ENCODE measurements around the gene THAP8.

The THAP8 gene

DNA sequence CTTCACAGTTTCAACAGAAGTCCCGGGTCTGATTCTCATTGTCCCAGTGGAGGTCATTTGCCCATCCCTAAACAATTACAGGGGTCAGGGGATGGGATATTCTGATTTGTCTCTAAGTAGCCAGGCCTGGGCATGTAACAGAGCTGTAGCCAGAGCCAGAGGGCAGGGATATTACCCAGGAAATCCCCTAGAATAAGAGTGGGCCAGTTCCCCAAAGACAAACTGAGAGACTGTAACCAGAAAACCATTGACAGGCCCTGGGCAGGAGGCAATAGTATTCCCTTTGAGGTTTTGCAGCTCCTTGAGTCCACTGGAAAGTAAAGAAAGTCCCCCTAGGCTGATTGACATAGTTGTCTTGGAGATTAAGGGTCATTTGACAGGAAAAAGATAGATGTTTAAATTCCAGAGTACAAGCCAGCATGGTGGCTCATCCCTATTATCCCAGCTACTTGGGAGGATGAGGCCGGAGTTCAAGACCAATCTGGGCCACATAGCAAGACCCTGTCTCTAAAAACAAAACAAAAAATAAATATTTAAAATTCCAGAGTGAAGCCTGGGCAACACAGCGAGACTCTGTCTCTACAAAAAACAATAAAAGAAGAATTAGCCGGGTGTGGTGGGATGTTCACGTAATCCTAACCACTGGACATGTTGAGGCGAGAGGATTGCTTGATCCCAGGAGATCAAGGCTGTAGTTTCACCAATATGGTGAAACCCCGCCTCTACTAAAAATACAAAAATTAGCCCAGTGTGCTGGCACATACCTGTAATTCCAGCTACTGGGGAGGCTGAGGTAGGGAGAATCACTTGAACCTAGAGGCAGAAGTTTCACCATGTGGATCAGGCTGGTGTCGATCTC is 60.9 kb downstream of the THAP8 start:
- Histone ChIP-seq H2AFZ (no peak overlapping the region), H3K27me3 (ENCODE audit: control insufficient read depth, insufficient read depth, low read length) (no peaks in the 10 kb centered on the region), H3K36me3 (ENCODE audit: control insufficient read depth, insufficient read depth, low read length) (no peaks in the 10 kb centered on the region), H3K9ac (no peak overlapping the region), H3K4me3 (ENCODE audit: low read depth, low read length) (no peak overlapping the region), H3K79me2 (peaks cover 18% of the 10 kb centered on the region), H3K4me1 (peaks cover 8% of the 10 kb centered on the region), H3K4me2 (ENCODE audit: low read length) (no peak overlapping the region), H3K9me3 (ENCODE audit: control insufficient read depth, low read length) (no peaks in the 10 kb centered on the region), H3K27ac (no peak overlapping the region)
- TF ChIP-seq, protein P1, sequence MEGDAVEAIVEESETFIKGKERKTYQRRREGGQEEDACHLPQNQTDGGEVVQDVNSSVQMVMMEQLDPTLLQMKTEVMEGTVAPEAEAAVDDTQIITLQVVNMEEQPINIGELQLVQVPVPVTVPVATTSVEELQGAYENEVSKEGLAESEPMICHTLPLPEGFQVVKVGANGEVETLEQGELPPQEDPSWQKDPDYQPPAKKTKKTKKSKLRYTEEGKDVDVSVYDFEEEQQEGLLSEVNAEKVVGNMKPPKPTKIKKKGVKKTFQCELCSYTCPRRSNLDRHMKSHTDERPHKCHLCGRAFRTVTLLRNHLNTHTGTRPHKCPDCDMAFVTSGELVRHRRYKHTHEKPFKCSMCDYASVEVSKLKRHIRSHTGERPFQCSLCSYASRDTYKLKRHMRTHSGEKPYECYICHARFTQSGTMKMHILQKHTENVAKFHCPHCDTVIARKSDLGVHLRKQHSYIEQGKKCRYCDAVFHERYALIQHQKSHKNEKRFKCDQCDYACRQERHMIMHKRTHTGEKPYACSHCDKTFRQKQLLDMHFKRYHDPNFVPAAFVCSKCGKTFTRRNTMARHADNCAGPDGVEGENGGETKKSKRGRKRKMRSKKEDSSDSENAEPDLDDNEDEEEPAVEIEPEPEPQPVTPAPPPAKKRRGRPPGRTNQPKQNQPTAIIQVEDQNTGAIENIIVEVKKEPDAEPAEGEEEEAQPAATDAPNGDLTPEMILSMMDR (IDR thresholded peaks at IDR 0.05): no peak

DNA sequence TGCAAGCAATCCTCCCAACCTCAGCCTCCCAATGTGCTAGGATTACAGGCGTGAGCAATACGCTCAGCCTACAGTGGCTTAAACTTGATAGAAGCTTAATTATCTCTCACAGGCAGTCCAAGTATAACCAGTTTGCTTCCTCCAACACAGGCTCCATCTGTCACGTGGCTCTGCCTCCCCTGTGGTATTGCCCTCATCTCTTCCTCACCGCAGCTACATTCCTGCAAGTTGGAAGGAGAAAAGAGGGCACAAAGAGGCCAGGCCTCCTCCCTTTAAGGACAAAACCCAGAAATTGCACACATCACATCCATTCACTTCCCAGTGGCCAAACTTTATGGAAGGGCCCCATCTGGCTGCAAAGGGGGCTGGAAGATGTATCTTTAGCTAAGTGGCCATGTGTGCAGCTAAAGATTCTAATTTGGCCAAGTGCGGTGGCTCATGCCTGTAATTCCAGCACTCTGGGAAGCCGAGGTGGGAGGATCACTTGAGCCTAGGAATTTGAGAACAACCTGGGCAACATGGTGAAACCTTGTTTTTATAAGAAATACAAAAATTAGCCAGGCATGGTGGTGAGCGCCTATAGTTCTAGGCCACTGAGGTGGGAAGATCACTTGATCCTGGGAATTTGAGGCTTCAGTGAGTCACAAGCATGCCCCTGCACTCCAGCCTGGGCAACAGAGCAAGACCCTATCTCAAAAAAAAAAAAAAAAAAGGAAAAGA is 62.2 kb downstream of the THAP8 start:
- Histone ChIP-seq H3K4me1 (peaks cover 8% of the 10 kb centered on the region), H3K9me3 (ENCODE audit: control insufficient read depth, low read length) (no peaks in the 10 kb centered on the region), H3K36me3 (ENCODE audit: control insufficient read depth, insufficient read depth, low read length) (no peaks in the 10 kb centered on the region), H3K4me3 (ENCODE audit: low read depth, low read length) (no peak overlapping the region), H2AFZ (no peak overlapping the region), H3K79me2 (peaks cover 18% of the 10 kb centered on the region), H3K4me2 (ENCODE audit: low read length) (no peak overlapping the region), H3K9ac (no peak overlapping the region), H3K27ac (no peak overlapping the region), H3K27me3 (ENCODE audit: control insufficient read depth, insufficient read depth, low read length) (no peaks in the 10 kb centered on the region)
- TF ChIP-seq, protein P1 (IDR thresholded peaks at IDR 0.05): no peak

DNA sequence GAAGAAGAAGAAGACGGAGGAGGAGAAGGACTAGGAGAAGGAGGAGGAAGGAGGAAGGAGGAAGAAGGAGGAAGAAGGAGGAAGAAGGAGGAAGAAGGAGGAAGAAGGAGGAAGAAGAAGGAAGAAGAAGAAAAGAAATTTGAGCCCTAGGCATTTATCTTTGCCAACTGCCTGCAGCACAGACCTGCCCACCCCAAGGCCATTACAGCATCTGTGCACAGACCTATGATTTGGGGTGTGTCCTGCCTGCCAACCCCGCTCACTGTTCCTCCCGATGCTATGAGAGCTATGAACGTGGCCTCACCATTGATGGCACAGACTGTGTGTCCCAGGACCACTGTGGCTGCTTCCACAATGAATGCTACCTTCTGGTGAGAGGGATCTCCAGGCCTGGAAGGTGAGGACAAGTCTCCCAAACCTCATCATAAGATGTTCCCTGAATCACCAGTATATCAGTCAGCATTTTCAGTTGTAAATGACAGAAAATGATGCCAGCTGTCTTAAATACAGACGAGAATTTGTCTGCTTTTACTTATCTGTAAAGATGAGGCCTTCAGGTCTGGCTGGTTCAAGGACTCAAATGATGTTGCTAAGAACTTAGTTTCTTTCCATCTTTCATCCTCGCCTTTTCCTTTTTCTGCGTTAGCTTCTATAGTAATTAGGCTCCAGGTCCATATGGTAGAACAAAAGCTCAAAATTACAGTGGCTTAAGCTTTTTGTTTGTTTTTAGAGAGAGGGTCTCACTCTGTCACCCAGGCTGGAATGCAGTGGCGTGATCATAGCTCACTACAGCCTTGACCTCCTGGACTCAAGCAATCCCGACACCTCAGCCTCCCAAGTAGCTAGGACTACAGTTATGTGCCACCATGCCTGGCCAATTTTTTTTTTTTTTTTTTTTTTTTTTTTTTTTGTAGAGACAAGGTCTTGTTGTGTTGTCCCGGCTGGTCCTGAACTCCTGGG is 63.0 kb downstream of the THAP8 start:
- Histone ChIP-seq H3K36me3 (ENCODE audit: control insufficient read depth, insufficient read depth, low read length) (no peaks in the 10 kb centered on the region), H3K79me2 (peaks cover 11% of the 10 kb centered on the region), H3K4me2 (ENCODE audit: low read length) (no peak overlapping the region), H3K27me3 (ENCODE audit: control insufficient read depth, insufficient read depth, low read length) (no peaks in the 10 kb centered on the region), H3K4me3 (ENCODE audit: low read depth, low read length) (no peak overlapping the region), H3K27ac (no peak overlapping the region), H3K9ac (no peak overlapping the region), H2AFZ (no peak overlapping the region), H3K4me1 (peaks cover 2% of the 10 kb centered on the region), H3K9me3 (ENCODE audit: control insufficient read depth, low read length) (no peaks in the 10 kb centered on the region)
- TF ChIP-seq, protein P1 (IDR thresholded peaks at IDR 0.05): no peak

DNA sequence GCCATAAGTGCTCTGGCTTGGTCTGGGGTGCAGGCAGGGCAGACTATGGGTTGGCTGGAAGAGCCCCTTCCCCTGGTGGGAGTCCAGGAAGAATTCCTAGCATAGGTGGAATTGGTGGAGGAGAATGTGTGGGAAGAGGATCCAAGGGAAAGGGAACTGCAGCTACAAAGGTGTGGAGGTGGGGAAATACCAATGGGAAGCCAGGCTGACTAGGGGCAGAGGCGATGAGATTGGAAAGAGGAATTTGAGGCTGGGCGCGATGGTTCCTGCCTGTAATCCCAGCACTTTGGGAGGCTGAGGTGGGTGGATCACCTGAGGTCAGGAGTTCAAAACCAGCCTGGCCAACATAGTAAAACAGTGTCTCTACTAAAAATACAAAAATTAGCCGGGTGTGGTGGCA is 63.9 kb downstream of the THAP8 start:
- no peaks in the 10 kb centered on the region for H3K27me3 ChIP-seq (ENCODE audit: control insufficient read depth, insufficient read depth, low read length)
- TF ChIP-seq, protein P1 (IDR thresholded peaks at IDR 0.05): no peak
- H3K4me3 ChIP-seq (ENCODE audit: low read depth, low read length): no peak overlapping the region
- no peak overlapping the region for H3K27ac ChIP-seq
- H3K9ac ChIP-seq: no peak overlapping the region
- no peak overlapping the region for H2AFZ ChIP-seq
- no peaks in the 10 kb centered on the region for H3K9me3 ChIP-seq (ENCODE audit: control insufficient read depth, low read length)
- no peaks in the 10 kb centered on the region for H3K36me3 ChIP-seq (ENCODE audit: control insufficient read depth, insufficient read depth, low read length)
- H3K4me2 ChIP-seq (ENCODE audit: low read length): no peak overlapping the region
- H3K4me1 ChIP-seq: no peaks in the 10 kb centered on the region
- H3K79me2 ChIP-seq: peaks cover 3% of the 10 kb centered on the region
